GM19351 (cell line): ENCODE results near the gene BLNK.
"Not testable (repeated sequence)": the region's sequence is repeated elsewhere in the genome, so short reads cannot be mapped to it uniquely, and the experiment has no call there.

Experiments used
- ATAC-seq: cut with Tn5 transposase; IDR thresholded peaks from one replicate; pipeline ENCODE4 v1.9.1; 2021; ENCODE audit warnings: mild to moderate bottlenecking, moderate library complexity; ENCODE audit not compliant: unreplicated experiment

Gene BLNK

DNA sequence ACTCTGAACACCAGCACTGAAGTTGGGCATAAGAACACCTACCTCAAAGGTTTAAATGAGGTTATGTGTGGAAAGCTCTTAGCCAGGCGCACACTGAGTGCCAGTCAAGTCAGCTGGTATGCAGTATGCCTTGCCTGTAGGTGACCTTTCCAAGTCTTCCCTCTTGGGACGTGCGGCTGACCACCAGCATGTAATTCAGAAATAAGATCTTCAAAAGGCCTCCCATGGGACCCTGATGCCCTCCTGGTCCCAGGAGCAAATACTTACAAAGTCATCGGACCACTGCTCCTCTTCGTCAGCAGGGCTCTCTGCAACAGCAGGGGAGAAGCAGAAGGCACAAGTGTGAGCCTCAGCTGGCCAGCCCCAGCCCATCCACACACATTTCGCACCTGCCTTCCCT, 40.8 kb downstream of the BLNK start:
- ATAC-seq, result no peak

DNA sequence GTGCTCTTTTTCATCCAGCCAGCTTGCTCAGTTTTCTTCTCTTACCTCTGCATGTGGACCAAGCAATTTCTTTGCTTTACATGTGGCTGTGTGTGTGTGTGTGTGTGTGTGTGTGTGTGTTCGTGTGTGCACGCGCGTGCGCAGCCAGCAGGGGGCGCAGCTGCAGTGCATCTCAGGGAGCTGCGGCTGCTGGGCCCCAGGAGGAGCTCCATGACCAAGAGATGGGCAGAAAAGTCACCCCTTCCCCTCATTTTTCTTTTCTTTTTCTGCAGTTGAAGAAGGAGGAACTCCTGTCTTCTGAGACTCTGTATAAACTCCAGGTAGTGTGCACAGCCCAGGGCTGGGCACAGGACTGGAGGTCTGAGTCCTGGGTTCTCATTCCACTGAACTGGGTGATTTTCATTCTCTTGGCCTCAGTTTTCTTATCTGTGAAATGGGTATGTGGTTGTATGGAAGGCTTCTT, 41.8 kb downstream of the BLNK start:
- peak; percentile 49 for ATAC-seq

DNA sequence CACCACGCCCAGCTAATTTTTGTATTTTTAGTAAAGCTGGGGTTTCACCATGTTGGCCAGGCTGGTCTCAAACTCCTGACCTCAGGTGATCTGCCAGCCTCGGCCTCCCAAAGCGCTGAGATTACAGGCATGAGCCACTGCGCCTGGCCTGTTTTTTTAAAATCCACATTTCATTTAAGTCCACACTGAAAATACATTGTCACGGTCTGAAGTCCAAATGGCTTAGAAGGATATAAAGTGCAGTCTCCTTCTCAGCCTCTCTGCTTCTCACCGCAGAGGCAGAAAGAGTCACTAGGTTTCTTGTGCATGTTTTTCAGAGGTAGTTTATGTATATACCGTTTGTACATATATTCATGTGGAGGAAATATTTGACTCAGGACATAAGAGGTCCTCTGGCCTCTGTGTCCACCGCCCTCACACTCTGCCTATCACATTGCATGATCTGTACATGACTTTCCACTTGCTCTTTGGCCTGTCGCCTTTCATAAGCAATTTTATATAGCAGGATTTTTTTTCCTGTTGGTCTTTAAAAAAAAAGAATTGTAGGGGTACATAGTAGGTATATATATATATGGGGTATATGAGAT, 42.9 kb downstream of the BLNK start:
- ATAC-seq, result no peak

DNA sequence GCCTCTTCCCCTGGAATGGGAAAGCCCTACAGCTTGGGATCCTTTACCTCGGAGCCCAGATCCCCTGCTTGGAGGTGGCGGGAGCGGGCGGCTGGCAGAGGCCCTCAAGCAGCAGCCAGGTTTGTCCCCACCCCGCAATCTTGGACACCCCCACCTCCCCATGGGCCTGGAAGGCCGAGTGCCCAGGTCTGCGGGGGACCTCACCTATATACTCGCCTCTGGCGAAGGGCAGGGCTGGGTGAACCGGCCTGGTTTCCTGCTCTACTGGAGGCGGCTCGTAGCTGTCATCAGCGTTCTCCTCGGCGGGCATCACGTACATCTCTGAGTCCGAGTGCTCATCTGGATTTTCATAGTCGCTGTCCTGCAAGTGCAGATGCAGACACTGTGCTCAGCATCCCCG, 44.2 kb downstream of the BLNK start:
- no peak for ATAC-seq

GRCh38 chr10:96225119-96225518, 46.2 kb downstream of the BLNK start:
- no peak for ATAC-seq

- ATAC-seq, result no peak
Measured at GRCh38 chr10:96222908-96223307, 48.5 kb downstream of the BLNK start.

DNA sequence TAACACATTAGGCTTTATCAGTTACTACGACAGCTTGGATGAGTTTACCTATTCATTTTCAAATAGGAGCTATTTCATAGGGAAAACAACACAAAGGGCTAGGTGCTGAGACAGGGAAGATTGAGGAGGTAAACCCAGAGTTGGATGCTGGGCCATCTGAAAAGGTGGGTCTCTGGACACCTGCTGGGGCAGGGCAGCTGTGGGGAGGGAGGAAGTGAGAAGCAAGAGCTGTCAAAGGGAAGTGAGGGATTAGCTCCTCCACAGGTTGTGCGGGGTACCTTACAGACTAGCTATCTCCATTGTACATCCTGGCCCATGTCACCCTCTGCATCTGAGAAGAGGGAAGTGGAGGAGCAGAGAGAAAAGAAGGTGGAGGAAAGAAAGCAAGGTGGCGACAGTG, 48.9 kb downstream of the BLNK start:
- ATAC-seq, result no peak

- ATAC-seq, result no peak
Measured at GRCh38 chr10:96218826-96219225, 52.5 kb downstream of the BLNK start.

- no peak for ATAC-seq
Measured at GRCh38 chr10:96217711-96218110, 53.7 kb downstream of the BLNK start.

DNA sequence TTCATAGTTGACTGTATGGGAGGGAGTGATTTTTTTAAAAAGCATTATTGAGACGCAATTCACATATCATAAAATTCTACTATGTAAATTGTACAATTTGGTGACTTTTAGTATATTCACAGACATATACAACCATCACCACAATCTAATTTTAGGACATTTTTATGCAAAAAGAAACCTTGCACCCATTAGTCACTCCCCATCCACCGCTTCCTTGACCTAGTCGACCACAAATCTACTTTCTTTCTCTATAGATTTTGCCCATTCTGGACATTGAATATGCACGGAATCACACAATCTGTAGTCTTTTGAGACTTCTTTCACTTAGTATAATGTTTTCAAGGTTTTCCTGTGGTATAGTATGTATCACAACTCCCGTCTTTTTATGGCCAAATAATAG, 54.6 kb downstream of the BLNK start:
- no peak for ATAC-seq

- no peak for ATAC-seq
Measured at GRCh38 chr10:96212911-96213310, 58.5 kb downstream of the BLNK start.

- ATAC-seq, result no peak
Measured at GRCh38 chr10:96211764-96212163, 59.6 kb downstream of the BLNK start.

DNA sequence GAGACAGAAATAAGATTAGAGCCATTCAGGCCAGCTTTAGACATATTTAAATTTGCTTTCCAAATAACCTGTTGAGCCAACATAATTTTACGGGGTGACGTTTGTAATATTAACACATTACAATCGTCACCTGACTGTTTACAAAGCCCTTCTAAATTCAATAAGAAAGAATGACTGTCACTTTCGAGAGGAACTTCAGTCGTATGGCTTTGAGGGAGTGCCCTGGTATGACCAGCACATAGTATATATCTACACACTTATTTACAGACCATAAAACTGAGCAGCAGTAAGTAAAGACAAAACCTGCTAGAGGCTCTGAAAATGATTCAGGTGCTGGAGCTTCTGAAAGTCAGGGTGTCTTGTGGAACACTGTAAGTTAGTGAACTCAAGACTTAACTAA, 62.4 kb downstream of the BLNK start:
- ATAC-seq, result no peak

GRCh38 chr10:96208271-96208670, 63.1 kb downstream of the BLNK start:
- peak; percentile 85 for ATAC-seq

GRCh38 chr10:96205580-96205979, 65.8 kb downstream of the BLNK start:
- ATAC-seq, result no peak

GRCh38 chr10:96201525-96201924, 69.8 kb downstream of the BLNK start:
- no peak for ATAC-seq

DNA sequence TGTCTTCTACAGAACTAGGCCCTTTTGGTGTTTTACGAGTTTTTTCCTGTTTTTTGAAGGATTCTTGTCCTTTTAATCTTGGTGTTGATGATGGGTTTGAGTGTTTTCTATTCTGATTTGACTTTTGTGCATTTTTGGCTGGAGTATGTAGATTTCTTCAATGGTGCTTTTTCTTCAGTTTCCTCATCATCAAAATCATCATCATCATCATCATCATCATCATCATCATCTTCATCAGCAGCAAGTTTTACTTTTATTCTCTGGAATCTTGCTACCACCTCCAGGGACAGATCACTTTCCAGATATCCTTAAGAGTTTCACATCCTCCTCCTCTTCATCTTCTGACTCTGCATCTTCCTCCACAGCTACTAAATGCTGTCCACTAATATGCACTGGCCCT, 81.9 kb downstream of the BLNK start:
- not testable (repeated sequence) for ATAC-seq

DNA sequence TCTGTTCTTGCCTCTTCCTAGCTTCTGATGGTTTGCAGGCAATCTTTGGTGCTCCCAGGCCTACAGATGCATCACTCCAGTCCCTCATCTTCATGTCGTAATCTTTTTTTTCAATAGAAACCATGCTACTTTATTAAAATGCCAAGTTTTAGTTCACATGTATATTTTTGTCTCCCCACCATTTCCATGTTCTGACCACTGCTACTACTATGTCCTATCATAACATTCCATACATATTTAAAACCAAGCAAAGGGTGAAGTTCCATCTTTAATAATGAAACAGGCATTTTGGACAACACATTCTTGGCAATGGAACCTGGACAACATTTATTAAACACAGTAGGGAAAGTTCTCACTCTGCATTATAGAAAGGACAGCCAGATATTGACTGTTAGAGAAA, 82.5 kb downstream of the BLNK start:
- ATAC-seq, result no peak

DNA sequence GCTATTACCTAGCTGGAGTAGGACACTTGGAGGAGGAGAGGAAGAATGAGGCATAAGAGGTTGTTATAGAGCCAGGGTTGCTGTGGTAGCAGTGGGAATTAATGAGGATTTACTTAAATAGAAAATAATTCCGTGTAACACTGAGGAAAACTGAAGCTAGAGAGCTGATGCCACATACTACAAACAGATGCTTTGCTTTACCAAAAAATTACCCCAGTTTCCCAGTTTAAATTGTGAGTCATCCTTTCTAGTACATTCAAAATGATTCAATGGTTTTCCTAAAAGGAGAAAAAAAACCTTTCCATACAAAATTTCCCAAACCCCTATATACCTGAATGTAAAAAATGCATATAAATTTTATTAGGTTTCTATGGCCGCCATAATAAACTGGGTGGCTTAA, 82.9 kb downstream of the BLNK start:
- no peak for ATAC-seq

DNA sequence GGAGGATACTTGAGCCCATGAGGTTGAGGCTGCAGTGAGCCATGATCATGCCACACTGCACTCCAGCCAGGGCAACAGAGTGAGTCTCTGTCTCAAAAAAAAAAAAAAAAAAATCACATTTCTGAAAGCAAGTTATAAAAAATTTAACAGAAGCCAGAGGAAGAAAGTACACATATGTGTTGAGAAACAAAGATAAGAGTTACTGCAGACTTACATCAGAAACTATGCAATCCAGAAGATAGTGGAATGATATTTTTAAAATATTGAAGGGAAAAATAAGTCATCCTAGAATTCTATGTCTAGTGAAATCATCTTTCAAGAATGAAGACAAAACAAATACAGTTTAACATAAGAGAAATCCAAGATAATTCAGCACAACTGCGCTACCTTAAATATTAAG, 94.4 kb downstream of the BLNK start:
- no peak for ATAC-seq

DNA sequence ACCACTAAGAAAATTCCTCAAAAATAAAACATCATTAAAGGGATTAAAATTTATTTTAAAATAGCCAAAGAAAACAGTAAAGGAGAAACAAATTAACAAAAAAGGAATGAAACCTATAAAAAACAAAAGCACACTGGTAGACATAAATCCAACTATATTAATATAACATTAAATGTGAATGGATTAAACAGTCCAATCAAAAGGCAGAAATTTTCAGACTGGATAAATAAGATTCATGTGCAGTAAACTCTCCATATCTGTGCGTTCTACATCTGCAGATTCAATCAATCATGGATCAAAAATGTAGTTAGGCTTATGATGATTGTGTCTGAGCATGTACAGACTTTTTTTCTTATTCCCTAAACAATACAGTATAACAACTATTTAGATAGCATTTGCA, 98.7 kb downstream of the BLNK start:
- no peak for ATAC-seq

GRCh38 chr10:96170230-96170629, 101.1 kb downstream of the BLNK start:
- no peak for ATAC-seq

DNA sequence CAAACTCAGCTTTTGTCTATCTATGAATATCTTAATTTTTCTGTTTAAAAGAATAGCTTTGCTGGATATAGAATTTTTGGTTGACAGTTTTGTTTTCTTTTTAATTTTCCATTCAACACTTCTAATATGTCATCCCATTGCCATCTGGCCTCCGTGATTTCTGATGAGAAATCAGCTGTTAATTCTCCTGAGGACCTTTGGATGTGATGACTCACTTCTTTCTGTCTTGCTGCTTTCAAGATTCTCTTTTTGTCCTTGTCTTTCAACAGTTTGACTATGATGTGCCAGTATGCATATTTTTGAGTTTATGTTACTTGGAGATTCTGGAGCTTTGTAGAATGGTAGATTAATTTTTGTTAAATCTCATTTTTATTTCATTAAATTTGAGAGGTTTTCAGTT, 102.8 kb downstream of the BLNK start:
- ATAC-seq, result no peak
